ENCODE measurements around the gene CCND1.
"Not testable (repeated sequence)": the region's sequence is repeated elsewhere in the genome, so short reads cannot be mapped to it uniquely, and the experiment has no call there.

Gene CCND1

DNA sequence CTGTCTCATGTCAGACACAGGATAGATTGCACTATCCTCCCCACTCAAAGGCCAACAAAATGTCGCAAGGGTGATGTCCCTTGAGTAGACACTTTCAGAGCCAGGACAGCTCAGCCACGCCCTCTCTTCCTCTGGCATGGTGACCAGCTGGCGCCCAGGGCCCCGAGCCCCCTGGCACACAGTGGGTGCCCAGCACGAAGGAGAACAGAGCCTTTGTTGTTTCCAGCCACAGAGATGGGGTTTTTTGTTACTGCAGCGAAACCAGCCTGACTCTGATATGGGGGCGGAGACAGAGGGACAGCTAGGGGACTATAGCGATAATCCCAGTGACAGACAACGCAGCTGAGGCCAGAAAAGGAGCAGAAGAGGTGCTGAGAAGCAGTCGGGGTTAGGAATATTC is 23.3 kb upstream of the CCND1 start:
- no peak for DNase-seq (ENCODE audit: low spot score)

- no peak for DNase-seq (ENCODE audit: low spot score)
These were observed 22.7 kb upstream of the CCND1 start for GRCh38 chr11:69618237-69618636.

DNA sequence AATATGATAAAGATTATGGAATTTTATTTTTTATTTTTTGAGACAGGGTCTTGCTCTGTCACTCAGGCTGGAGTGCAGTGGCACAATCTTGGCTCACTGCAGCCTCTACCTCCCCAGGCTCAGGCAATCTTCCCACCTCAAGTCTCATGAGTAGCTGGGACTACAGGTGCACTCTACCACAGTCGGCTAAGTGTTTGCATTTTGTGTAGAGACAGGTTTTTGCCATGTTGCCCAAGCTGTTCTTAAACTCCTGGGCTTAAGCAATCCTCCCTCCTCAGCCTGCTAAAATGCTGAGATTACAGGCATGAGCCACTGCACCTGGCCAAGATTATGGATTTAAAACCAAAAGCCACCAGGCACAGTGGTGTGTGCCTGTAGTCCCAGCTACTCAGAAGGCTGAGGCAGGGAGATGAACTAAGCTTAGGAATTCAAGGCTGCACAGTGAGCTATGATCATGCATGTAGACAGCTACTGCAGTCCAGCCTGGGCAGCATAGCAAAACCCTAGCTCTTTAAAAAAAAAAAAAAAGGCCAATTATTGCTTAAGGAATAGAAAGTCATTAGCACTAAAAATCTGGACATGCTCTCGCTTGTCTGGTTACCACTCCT is 20.2 kb upstream of the CCND1 start:
- DNase-seq (ENCODE audit: low spot score), result no peak

GRCh38 chr11:69622097-69622681 is 18.8 kb upstream of the CCND1 start:
- DNase-seq (ENCODE audit: low spot score), result not testable (repeated sequence)

- DNase-seq (ENCODE audit: low spot score), result no peak
These were observed 16.7 kb upstream of the CCND1 start for GRCh38 chr11:69624293-69624692.

- DNase-seq (ENCODE audit: low spot score), result no peak
These were observed 15.5 kb upstream of the CCND1 start for GRCh38 chr11:69625476-69625875.

GRCh38 chr11:69627551-69627950 is 13.4 kb upstream of the CCND1 start:
- DNase-seq (ENCODE audit: low spot score), result no peak

- DNase-seq (ENCODE audit: low spot score), result no peak
These were observed 10.9 kb upstream of the CCND1 start for GRCh38 chr11:69630017-69630416.

DNA sequence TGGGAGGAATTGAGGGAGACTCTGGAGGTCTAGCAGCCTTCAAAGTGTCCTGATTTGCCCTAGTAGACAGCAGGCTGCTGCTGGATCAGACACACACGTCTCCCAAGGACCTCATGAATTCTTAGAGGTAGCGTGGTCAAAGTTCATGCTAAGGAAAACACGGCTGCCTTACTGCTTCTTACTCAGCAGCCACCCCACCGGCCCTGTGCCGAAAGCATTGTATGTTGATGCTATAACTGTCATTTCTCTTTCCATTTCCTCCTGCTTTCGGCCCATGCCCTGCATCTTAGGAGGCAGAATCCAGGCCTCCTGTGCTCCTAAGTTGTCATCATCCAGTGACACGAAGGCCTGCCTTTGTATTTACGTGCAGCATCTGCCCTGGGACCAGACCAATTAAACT is 10.5 kb upstream of the CCND1 start:
- DNase-seq (ENCODE audit: low spot score), result no peak

DNA sequence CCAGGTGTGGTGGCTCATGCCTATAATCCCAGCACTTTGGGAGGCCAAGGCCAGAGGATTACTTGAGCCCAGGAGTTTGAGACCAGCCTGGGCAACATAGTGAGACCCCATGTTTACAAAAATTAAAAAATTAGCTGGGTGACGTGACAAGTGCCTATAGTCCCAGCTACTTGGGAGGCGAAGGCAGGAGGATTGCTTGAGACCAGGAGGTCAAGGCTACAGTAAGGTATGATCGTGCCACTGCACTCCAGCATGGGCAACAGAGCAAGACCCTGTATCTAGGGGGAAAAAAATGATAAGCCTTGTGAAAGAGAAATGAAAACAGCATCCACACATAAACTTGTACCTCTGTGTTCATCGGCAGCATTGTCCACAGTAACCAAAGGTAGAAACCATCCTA is 8.1 kb upstream of the CCND1 start:
- no peak for DNase-seq (ENCODE audit: low spot score)

DNA sequence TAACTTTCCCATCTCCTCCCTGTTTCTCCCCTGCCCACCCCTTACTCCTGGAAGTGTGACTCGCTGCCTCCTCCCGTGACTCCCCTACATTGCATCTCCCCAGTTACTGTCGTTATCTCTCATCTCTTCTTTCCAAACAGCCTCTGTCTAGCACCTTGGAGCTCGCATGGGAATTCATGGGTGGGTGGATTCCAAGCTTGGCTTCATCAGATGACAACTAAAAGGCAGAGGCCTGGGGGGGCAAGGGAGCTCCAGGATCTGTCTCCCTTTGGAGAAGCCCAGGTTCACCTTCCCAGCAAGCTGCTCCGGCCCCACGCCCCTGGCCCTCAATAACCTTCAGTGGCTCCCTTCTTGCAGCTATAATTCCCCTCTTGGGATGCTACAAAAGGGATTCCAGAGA is 6.9 kb upstream of the CCND1 start:
- no peak for DNase-seq (ENCODE audit: low spot score)

DNA sequence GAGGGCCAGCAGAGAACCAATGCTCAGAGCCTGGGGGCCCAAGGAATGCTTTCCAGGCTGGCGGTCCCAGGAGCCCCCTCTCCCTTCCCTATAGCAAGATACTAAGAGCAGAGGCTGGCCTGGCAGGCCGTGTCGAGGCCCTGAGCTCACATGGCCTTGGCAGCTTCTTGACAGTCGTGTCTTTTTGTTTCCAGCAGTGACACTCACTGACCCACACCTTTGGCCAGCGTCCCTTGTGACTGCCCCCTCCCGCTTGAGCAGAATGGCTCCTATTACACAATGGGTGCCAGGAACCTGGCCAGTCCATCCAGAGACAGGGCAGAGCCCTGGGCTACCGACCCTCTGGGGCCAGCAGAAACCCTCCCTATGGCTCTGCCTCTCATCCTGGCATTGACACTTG is 6.4 kb upstream of the CCND1 start:
- no peak for DNase-seq (ENCODE audit: low spot score)

GRCh38 chr11:69635195-69635594 is 5.8 kb upstream of the CCND1 start:
- no peak for DNase-seq (ENCODE audit: low spot score)

DNA sequence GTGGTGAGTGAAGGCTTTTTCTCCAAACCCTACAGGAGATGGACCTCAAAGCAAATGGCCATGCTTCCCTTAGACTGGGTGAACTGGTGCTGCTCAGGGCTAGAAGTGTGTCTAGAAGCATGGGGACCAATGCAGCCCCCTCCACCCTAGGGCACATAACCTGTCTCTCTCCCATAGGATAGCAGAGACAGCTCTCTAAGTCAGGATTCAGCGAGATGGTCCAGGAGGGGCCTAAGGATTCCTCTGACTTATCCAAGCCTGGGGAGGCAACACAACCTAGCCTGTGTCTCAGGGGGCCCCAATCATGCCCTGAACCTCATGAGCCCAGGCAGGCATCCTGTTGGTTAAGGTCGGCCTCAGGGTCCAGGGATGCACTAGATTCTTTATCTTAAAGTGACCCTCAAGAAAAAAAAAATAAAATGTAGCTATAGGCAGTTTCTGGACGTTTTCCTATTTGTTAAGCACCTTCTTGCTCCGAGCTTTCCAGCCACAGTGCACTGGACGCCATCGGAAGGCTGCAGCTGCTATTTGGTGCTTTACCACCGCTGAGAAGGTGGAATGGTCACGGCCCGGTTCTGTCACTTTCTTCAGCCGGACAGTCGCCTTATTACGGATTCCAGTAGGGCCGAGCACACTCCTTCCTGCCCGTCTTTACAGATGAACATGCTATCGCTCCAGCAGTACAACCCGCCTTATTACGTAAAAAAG is 5.0 kb upstream of the CCND1 start:
- no peak for DNase-seq (ENCODE audit: low spot score)

GRCh38 chr11:69636512-69637197 is 4.3 kb upstream of the CCND1 start:
- DNase-seq (ENCODE audit: low spot score), result peak; percentile 90

GRCh38 chr11:69637198-69637940 is 3.6 kb upstream of the CCND1 start:
- DNase-seq (ENCODE audit: low spot score), result peak; percentile 73

GRCh38 chr11:69637941-69638871 is 2.8 kb upstream of the CCND1 start:
- peak; percentile 86 for DNase-seq (ENCODE audit: low spot score)

DNA sequence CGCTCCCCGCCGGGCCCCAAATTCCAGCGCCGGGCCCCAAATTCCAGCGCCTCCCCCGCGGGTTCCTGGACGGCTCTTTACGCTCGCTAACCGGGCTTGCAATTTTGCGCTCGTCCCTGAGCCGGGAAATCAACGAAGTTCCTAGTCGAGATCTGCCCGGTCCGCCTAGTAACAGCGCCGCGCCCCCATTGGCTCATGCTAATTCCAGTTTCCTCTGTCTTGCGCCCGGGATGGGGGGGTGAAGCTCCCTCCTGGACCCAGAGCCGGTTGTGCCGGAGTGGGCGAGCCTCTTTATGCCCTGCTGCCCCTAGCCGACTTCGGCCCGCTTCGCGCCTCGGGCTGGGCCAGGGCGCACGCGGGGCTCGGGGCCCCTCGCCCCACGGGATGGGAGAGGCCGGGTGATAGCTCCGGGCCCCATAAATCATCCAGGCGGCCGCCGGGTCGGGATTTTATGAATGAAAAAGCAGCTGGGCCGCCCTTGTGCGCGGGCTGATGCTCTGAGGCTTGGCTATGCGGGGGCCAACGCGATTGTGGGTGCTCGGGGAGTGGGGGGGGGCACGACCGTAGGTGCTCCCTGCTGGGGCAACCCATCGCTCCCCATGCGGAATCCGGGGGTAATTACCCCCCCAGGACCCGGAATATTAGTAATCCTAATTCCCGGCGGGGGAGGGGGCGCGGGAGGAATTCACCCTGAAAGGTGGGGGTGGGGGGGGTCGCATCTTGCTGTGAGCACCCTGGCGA is 1.8 kb upstream of the CCND1 start:
- DNase-seq (ENCODE audit: low spot score), result peak; percentile 98

DNA sequence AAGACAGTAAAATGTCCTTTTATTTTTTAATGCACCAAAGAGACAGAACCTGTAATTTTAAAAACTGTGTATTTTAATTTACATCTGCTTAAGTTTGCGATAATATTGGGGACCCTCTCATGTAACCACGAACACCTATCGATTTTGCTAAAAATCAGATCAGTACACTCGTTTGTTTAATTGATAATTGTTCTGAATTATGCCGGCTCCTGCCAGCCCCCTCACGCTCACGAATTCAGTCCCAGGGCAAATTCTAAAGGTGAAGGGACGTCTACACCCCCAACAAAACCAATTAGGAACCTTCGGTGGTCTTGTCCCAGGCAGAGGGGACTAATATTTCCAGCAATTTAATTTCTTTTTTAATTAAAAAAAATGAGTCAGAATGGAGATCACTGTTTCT is 1.1 kb upstream of the CCND1 start:
- no peak for DNase-seq (ENCODE audit: low spot score)

GRCh38 chr11:69640260-69640994 is 529 bp upstream of the CCND1 start:
- DNase-seq (ENCODE audit: low spot score), result peak; percentile 54

Data from ecto neural progenitor cell (in vitro differentiated cells).